Kidney epithelial cell (primary cell): Measurements from ENCODE around the gene PTPRS. TPM values are rescaled to one million over a fixed set of nuclear protein-coding genes. Genes with fewer than 3 reads are reported as not detected.

Source experiments
- DNase-seq: peaks from one replicate; pipeline ENCODE4 v3.0.0-alpha.2; 2010; ENCODE audit warnings: low read depth
- H3K27me3 ChIP-seq: 2 replicates; pipeline ENCODE4 v1.6.0; 2011; ENCODE audit warnings: low read length; ENCODE audit not compliant: control insufficient read depth, insufficient read depth
- H3K36me3 ChIP-seq: 2 replicates; pipeline ENCODE4 v1.5.1; 2011; ENCODE audit warnings: low read length; ENCODE audit not compliant: control insufficient read depth, insufficient read depth
- H3K4me3 ChIP-seq: 2 replicates; pipeline ENCODE4 v1.5.1; 2011; ENCODE audit warnings: low read depth, mild to moderate bottlenecking, control low read depth, low read length
- CTCF ChIP-seq: IDR thresholded peaks from 2 replicates; pipeline ENCODE4 v1.5.1; 2011; ENCODE audit warnings: mild to moderate bottlenecking, moderate library complexity, low read length, control low read depth, inconsistent platforms; ENCODE audit not compliant: insufficient read depth, poor library complexity, severe bottlenecking
- total RNA-seq: library from RNA; depleted of rRNA; stranded (reverse); fragments of >200 nt; gene quantifications from 2 replicates; pipeline ENCODE4 v1.2.3, GENCODE V29; 2015

The PTPRS gene
- total RNA-seq, 1 donor from 2014 or later = 58.2 TPM

DNA sequence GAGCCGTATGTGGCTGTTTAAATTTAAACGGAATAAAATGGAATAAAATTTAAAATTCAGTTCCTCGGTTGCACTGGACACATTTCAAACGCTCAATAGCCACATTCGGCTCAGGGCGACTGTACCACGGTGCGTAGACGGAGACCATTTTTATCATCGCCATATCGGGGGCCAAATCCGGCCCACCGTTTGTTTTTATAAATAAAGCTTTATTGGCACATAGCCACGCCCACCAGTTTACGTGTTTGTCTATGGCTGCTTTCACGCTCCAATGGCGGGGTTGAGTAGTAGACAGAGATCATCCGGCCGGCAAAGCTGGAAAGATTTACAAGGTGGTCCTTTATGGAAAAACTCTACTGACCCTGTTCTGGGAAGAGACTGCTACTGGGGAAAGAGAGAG is 33.0 kb downstream of the PTPRS start:
- no peak for TF ChIP-seq CTCF
- Histone ChIP-seq H3K4me3 (no peak overlapping the region), H3K36me3 (no peaks in the 10 kb centered on the region), H3K27me3 (peaks cover 6% of the 10 kb centered on the region)
- no peak for DNase-seq

DNA sequence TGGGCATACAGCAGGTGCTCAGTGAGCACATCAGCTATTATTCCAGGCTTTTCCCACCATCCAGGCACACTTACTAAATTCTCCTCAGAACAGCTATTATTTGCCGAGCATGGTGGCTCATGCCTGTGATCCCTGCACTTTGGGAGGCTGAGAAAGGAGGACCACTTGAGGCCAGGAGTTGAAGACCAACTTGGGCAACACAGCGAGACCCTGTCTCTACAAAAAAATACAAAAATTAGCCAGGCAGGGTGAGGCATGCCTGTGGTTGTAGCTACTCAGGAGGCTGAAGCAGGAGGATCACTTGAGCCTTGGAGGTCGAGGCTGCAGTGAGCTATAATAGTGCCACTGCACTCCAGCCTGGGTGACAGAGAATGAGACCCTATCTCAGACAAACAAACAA is 35.4 kb downstream of the PTPRS start:
- no peak for TF ChIP-seq CTCF
- Histone ChIP-seq H3K27me3 (peaks cover 6% of the 10 kb centered on the region), H3K4me3 (no peak overlapping the region), H3K36me3 (no peaks in the 10 kb centered on the region)
- no peak for DNase-seq

- H3K36me3 ChIP-seq = no peaks in the 10 kb centered on the region
- DNase-seq = no peak
- TF ChIP-seq CTCF = no peak
- H3K27me3 ChIP-seq = peaks cover 6% of the 10 kb centered on the region
- H3K4me3 ChIP-seq = no peak overlapping the region
Observed at GRCh38 chr19:5304486-5304885, 36.1 kb downstream of the PTPRS start.

- no peak overlapping the region for H3K4me3 ChIP-seq
- peaks cover 4% of the 10 kb centered on the region for H3K27me3 ChIP-seq
- DNase-seq = no peak
- no peak for TF ChIP-seq CTCF
- no peaks in the 10 kb centered on the region for H3K36me3 ChIP-seq
Observed at GRCh38 chr19:5303208-5303607, 37.4 kb downstream of the PTPRS start.

DNA sequence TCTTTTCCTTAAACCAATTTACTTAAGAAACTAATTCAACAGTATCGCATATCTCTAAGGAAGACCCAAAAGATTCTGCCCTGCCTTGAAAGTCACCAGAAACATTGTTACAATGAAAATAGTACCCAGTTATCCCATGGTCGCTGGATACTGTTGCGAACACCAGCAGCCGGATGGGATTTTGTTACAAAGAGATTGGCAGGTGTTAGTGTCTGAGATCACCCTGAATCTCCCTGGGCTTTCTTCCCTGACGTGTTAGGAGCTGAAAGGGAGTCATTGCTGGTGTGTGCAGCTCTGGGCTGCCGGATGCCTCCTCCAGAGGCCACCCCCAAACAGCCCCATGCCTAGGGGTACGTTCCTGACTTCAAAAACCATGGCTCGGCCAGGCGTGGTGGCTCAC is 38.2 kb downstream of the PTPRS start:
- TF ChIP-seq CTCF = no peak
- no peak for DNase-seq
- no peaks in the 10 kb centered on the region for H3K36me3 ChIP-seq
- no peak overlapping the region for H3K4me3 ChIP-seq
- H3K27me3 ChIP-seq = peaks cover 3% of the 10 kb centered on the region

DNA sequence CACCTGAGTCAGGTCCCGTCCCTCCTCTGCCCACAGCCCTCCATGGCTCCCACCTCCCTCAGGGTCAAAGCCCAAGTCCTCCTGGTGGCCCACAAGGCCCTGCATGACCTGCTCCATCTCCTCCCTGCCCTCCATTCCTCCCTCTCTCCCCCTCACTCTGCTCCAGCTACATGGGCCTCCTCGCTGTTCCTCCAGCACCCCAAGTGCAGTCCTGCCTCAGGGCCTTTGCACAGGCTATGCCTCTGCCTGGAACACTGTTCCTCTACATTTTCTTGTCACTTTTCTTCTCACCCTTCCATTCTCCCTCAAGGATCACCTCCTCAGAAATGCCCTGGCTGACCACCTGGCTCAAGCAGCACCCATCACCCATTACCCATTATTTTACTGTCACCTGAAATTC is 41.5 kb downstream of the PTPRS start:
- Histone ChIP-seq H3K36me3 (no peaks in the 10 kb centered on the region), H3K4me3 (no peak overlapping the region), H3K27me3 (peaks cover 8% of the 10 kb centered on the region)
- TF ChIP-seq CTCF = no peak
- no peak for DNase-seq
